ENCODE data around the gene LCLAT1. TPM values are rescaled to one million over a fixed set of nuclear protein-coding genes. Genes with fewer than 3 reads are reported as not detected.

The LCLAT1 gene
- total RNA-seq, 1 donor from 2014 or later = 26.7 TPM

DNA sequence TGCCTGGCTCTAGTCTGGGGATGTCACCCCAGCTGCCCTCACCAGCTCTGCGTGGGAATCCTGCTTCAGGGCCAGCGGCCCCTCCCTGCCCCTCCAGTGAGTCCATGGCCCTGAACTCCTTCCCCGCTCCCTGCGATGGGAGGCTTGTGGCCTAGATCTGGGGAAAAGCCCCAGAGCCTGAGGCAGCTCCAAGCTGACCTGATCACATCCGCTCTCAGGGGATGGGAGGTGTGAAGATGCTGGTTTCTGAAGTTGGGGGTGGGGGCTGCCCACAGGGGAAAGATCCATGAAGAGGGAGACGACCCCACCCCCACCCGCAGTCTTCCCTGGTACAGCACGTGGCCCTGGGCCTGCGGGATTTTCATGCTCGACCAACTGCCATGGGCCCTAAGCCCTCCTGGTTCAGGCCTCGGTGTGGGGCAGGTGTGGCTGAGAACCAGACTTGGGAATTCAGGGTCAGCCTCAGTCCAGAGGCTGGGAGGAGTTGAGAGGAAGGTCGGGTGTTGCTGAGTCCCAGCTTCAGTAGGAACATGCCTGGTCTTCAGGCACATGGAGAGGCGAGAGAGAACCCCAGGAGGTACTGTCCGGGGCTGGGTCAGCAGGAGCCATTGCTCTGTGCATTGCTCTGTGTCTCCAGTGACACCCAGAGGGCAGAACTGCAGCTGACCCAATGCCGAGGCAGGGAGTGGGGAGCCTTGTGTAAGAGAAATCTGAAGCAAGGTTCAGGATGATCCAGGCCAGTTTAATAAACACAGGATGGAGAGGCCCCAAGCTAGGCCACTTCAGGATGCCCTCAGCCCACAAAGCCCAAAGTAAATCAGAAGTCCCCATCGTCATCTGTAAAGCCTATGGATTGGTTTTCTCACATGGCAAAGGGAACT is 245.1 kb downstream of the LCLAT1 start:
- no peak overlapping the region for H3K4me3 ChIP-seq (ENCODE audit: low read depth, low read length)
- DNase-seq (ENCODE audit: low read depth) = no peak
- H3K36me3 ChIP-seq (ENCODE audit: control insufficient read depth, insufficient read depth, low read length) = no peaks in the 10 kb centered on the region
- H3K27me3 ChIP-seq (ENCODE audit: control insufficient read depth, insufficient read depth, low read length) = peaks cover 5% of the 10 kb centered on the region
- TF ChIP-seq, protein P1, sequence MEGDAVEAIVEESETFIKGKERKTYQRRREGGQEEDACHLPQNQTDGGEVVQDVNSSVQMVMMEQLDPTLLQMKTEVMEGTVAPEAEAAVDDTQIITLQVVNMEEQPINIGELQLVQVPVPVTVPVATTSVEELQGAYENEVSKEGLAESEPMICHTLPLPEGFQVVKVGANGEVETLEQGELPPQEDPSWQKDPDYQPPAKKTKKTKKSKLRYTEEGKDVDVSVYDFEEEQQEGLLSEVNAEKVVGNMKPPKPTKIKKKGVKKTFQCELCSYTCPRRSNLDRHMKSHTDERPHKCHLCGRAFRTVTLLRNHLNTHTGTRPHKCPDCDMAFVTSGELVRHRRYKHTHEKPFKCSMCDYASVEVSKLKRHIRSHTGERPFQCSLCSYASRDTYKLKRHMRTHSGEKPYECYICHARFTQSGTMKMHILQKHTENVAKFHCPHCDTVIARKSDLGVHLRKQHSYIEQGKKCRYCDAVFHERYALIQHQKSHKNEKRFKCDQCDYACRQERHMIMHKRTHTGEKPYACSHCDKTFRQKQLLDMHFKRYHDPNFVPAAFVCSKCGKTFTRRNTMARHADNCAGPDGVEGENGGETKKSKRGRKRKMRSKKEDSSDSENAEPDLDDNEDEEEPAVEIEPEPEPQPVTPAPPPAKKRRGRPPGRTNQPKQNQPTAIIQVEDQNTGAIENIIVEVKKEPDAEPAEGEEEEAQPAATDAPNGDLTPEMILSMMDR (IDR thresholded peaks at IDR 0.05; ENCODE audit: insufficient read depth, low read length, poor library complexity, severe bottlenecking) = peak; percentile 11

DNA sequence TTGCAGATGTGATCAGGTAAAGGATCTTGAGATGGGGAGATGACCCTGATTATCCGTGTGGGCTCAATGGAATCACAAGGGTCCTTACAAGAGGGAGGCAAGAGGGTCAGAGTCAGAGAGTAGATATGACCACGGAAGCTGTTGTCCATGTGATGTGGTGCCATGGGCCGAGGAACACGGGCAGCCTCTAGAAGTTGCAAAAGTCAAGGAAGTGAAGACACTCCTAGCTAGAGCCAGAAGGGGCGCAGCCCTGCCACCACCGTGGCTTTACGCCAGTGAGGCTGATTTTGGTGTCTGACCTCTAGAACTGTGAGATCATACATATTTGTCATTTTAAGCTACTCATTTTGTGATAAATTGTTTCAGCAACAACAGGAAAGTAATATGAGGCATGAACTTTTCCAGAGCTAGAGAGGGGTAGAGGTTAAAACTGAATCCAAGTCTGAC is 245.8 kb downstream of the LCLAT1 start:
- peaks cover 5% of the 10 kb centered on the region for H3K27me3 ChIP-seq (ENCODE audit: control insufficient read depth, insufficient read depth, low read length)
- no peak overlapping the region for H3K4me3 ChIP-seq (ENCODE audit: low read depth, low read length)
- TF ChIP-seq, protein P1 (IDR thresholded peaks at IDR 0.05; ENCODE audit: insufficient read depth, low read length, poor library complexity, severe bottlenecking) = no peak
- DNase-seq (ENCODE audit: low read depth) = no peak
- no peaks in the 10 kb centered on the region for H3K36me3 ChIP-seq (ENCODE audit: control insufficient read depth, insufficient read depth, low read length)

Other genes starting within 250 kb of the LCLAT1 start
- gene LBH, start 215.7 kb upstream of the LCLAT1 start, total RNA-seq = 57.0 and 83.7 TPM in 2 replicates